T-cell (primary cell): Measurements from ENCODE around the gene ARFGAP2. TPM values are rescaled to one million over a fixed set of nuclear protein-coding genes. Genes with fewer than 3 reads are reported as not detected.

Experiments
- ATAC-seq, 4 experiments: fragments of 200-7000 bp in 3 of 4; fragments of 150-1000 bp in 1 of 4; cut with Tn5 transposase; replicated peaks in 1 of 4; 1 replicate in 3 of 4; 2 replicates in 1 of 4; pipeline ENCODE4 v1.10.0; 2021; ENCODE audit warnings: moderate library complexity in 3 of 4, mild to moderate bottlenecking in 2 of 4, moderate number of reproducible peaks in 1 of 4
- CTCF ChIA-PET, 2 donors: fragments of 300-600 bp; sonication (Branson Sonifier 250); formaldehyde crosslinking; loops; one replicate each; lab custom pipeline; 2022; ENCODE audit warnings: antibody characterized with exemption in 2 of 2; lab: Charles Lee
- POLR2A ChIA-PET, 2 donors: fragments of 300-600 bp; sonication (Branson Sonifier 250); formaldehyde crosslinking; loops; one replicate each; lab custom pipeline; 2022; ENCODE audit warnings: antibody characterized with exemption in 2 of 2; lab: Charles Lee
- DNase-seq, 35 experiments: peaks; one replicate each; pipeline versions ENCODE4 v3.0.0 to v3.0.0-alpha.2; 2013 to 2023
- H3K27ac ChIP-seq: one replicate; pipeline ENCODE4 v1.5.1; 2013; ENCODE audit warnings: low read length
- H3K27me3 ChIP-seq, 2 experiments: replicated peaks in 1 of 2; 1 replicate in 1 of 2; 2 replicates in 1 of 2; pipeline versions ENCODE4 v1.6.1 to v1.7.0; 2013; ENCODE audit warnings: low read length in 1 of 2, mixed read lengths in 1 of 2; ENCODE audit not compliant: control insufficient read depth in 2 of 2, insufficient read depth in 2 of 2; ENCODE audit errors: extremely low read depth in 1 of 2
- H3K36me3 ChIP-seq, 2 donors: 1 replicate in 1 of 2; 2 replicates in 1 of 2; pipeline versions ENCODE4 v1.6.1 to v1.7.0; 2013; ENCODE audit warnings: low read length in 1 of 2; ENCODE audit not compliant: control insufficient read depth in 2 of 2, insufficient read depth in 1 of 2; ENCODE audit errors: extremely low read depth in 1 of 2
- H3K4me1 ChIP-seq, 2 experiments: 1 replicate in 1 of 2; 2 replicates in 1 of 2; pipeline versions ENCODE4 v1.6.1 to v1.7.0; 2013; ENCODE audit warnings: low read length in 2 of 2, mixed read lengths in 1 of 2; ENCODE audit not compliant: insufficient read depth in 2 of 2, control insufficient read depth in 1 of 2; ENCODE audit errors: extremely low read depth in 1 of 2
- H3K4me3 ChIP-seq, 2 donors: 1 replicate in 1 of 2; 2 replicates in 1 of 2; pipeline versions ENCODE4 v1.5.1 to v1.7.0; 2013; ENCODE audit warnings: mild to moderate bottlenecking in 2 of 2, low read length in 1 of 2, moderate library complexity in 1 of 2; ENCODE audit not compliant: control insufficient read depth in 1 of 2; ENCODE audit errors: extremely low read depth in 1 of 2
- H3K9me3 ChIP-seq: 2 replicates; pipeline ENCODE4 v1.7.0; 2013
- H3K27ac Mint-ChIP-seq, 2 donors: one replicate each; pipeline ENCODE4 v1.8.0; 2020 to 2021; ENCODE audit warnings: mild to moderate bottlenecking in 2 of 2, mixed read lengths in 2 of 2
- H3K27me3 Mint-ChIP-seq, 2 donors: one replicate each; pipeline ENCODE4 v1.8.0; 2021 to 2022; ENCODE audit warnings: mixed read lengths in 2 of 2
- H3K36me3 Mint-ChIP-seq: one replicate; pipeline ENCODE4 v1.8.0; 2021; ENCODE audit warnings: mixed read lengths
- H3K4me1 Mint-ChIP-seq, 3 donors: one replicate each; pipeline ENCODE4 v1.8.0; 2020 to 2022; ENCODE audit warnings: mixed read lengths in 3 of 3, mild to moderate bottlenecking in 1 of 3
- H3K4me3 Mint-ChIP-seq, 3 donors: one replicate each; pipeline ENCODE4 v1.8.0; 2020 to 2022; ENCODE audit warnings: mild to moderate bottlenecking in 3 of 3, mixed read lengths in 3 of 3, moderate library complexity in 3 of 3
- H3K9me3 Mint-ChIP-seq, 3 donors: one replicate each; pipeline ENCODE4 v1.8.0; 2020 to 2022; ENCODE audit warnings: mixed read lengths in 3 of 3
- WGBS: methylation state at CpG from one replicate; pipeline ENCODE4 v1.1.5; 2013; ENCODE audit warnings: missing lambda C conversion rate; ENCODE audit not compliant: insufficient coverage; 5-methylcytosine and 5-hydroxymethylcytosine counted together
- total RNA-seq, 35 experiments: library from RNA in 6 of 35; stranded (reverse) in 6 of 35; fragments of 120-200 nt in 1 of 35; gene quantifications; one replicate each; pipeline versions ENCODE4 v1.2.1 to v1.2.4 and lab custom pipeline; 2013 to 2026

The ARFGAP2 gene
- total RNA-seq, 5 donors from 2014 or later (not counting 1 experiment from before 2014, with no cell fraction given) = 145 to 188 (median 160) TPM

DNA sequence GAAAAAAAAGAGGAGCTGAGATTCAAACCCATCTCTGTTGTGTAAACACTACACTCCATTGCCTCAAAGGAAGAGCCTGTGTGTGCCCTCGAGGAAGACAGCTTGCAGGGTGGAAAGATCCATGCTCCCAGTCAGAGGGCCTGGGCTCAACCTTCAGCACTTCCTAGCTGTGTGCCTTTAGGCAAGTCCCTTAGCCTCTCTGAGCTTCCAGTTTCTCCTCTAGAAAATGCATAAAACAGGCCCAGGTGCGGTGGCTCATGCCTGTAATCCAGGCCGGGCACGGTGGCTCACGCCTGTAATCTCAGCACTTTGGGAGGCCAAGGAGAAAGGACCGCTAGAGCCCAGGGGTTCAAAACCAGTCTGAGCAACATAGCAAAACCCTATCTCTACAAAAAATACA, 4.6 kb upstream of the ARFGAP2 start:
- Histone ChIP-seq H3K4me3 (no peak overlapping the region), H3K4me1 (peaks cover 8 to 33% of the 10 kb centered on the region in 2 experiments), H3K27ac (no peak overlapping the region), H3K27me3 (peaks cover 0 to 43% of the 10 kb centered on the region in 2 experiments), H3K36me3 (no peaks in the 10 kb centered on the region), H3K9me3 (no peaks in the 10 kb centered on the region)
- Mint-ChIP-seq H3K27me3 (peaks cover 5 to 22% of the 10 kb centered on the region in 2 donors), H3K4me3 (no peak overlapping the region), H3K36me3 (no peaks in the 10 kb centered on the region), H3K27ac (no peak overlapping the region), H3K4me1 (peaks cover 11 to 20% (median 14%) of the 10 kb centered on the region in 3 donors), H3K9me3 (no peaks in the 10 kb centered on the region)
- 81% methylated on average over 4 of the region's 6 CpGs for WGBS
- DNase-seq (no peak), ATAC-seq (no peak)
- ChIA-PET POLR2A (interaction anchor here in 1 of 2 donors (0.7 kb wide), 1 partner anchor 33 kb away, joined by 3 read pairs; no protein-coding TSS in a partner anchor), CTCF (interaction anchor here (0.6 to 0.8 kb wide), 4 partner anchors 16 to 602 kb away, joined by 3 to 6 read pairs (median 3); no protein-coding TSS in a partner anchor)

- H3K27ac Mint-ChIP-seq = no peak overlapping the region
- ATAC-seq (no peak), DNase-seq (no peak)
- no peaks in the 10 kb centered on the region for H3K9me3 Mint-ChIP-seq
- 91% methylated on average over 32 of the region's 35 CpGs for WGBS
- H3K27me3 Mint-ChIP-seq = peaks cover 5 to 22% of the 10 kb centered on the region in 2 donors
- Histone ChIP-seq H3K4me1 (peaks cover 14 to 36% of the 10 kb centered on the region in 2 experiments), H3K9me3 (no peaks in the 10 kb centered on the region), H3K27me3 (peaks cover 0 to 36% of the 10 kb centered on the region in 2 experiments), H3K27ac (no peak overlapping the region), H3K4me3 (no peak overlapping the region), H3K36me3 (peaks cover 0 to under 1% of the 10 kb centered on the region in 2 donors)
- POLR2A ChIA-PET = interaction anchor here in 1 of 2 donors (0.6 kb wide), 1 partner anchor 115 kb away, joined by 5 read pairs; no protein-coding TSS in a partner anchor
- no peaks in the 10 kb centered on the region for H3K36me3 Mint-ChIP-seq
- peaks cover 20 to 31% (median 24%) of the 10 kb centered on the region in 3 donors for H3K4me1 Mint-ChIP-seq
- no peak overlapping the region for H3K4me3 Mint-ChIP-seq
- CTCF ChIA-PET = no interaction called here
Measured at GRCh38 chr11:47180006-47180787, 3.5 kb upstream of the ARFGAP2 start.

GRCh38 chr11:47179655-47179991, 2.9 kb upstream of the ARFGAP2 start:
- peaks cover 0 to 30% of the 10 kb centered on the region in 2 experiments for H3K27me3 ChIP-seq
- H3K4me1 ChIP-seq = peaks cover 14 to 39% of the 10 kb centered on the region in 2 experiments
- no peak overlapping the region for H3K4me3 Mint-ChIP-seq
- H3K9me3 ChIP-seq = no peaks in the 10 kb centered on the region
- H3K4me3 ChIP-seq = no peak overlapping the region
- H3K9me3 Mint-ChIP-seq = no peaks in the 10 kb centered on the region
- ATAC-seq (no peak), DNase-seq (peak in 14 of 35 experiments; percentile 12 to 58 (median 32))
- H3K36me3 ChIP-seq = peaks cover 0 to 6% of the 10 kb centered on the region in 2 donors
- H3K27ac Mint-ChIP-seq = peak overlapping the region; percentile 39 to 67
- peaks cover 5 to 19% of the 10 kb centered on the region in 2 donors for H3K27me3 Mint-ChIP-seq
- no peak overlapping the region for H3K27ac ChIP-seq
- no CpG with 5 or more reads among the region's 1 CpG for WGBS
- H3K4me1 Mint-ChIP-seq = peaks cover 25 to 34% (median 28%) of the 10 kb centered on the region in 3 donors
- no peaks in the 10 kb centered on the region for H3K36me3 Mint-ChIP-seq
- POLR2A ChIA-PET = interaction anchor here in 1 of 2 donors (0.6 kb wide), 1 partner anchor 115 kb away, joined by 5 read pairs; no protein-coding TSS in a partner anchor
- CTCF ChIA-PET = no interaction called here

DNA sequence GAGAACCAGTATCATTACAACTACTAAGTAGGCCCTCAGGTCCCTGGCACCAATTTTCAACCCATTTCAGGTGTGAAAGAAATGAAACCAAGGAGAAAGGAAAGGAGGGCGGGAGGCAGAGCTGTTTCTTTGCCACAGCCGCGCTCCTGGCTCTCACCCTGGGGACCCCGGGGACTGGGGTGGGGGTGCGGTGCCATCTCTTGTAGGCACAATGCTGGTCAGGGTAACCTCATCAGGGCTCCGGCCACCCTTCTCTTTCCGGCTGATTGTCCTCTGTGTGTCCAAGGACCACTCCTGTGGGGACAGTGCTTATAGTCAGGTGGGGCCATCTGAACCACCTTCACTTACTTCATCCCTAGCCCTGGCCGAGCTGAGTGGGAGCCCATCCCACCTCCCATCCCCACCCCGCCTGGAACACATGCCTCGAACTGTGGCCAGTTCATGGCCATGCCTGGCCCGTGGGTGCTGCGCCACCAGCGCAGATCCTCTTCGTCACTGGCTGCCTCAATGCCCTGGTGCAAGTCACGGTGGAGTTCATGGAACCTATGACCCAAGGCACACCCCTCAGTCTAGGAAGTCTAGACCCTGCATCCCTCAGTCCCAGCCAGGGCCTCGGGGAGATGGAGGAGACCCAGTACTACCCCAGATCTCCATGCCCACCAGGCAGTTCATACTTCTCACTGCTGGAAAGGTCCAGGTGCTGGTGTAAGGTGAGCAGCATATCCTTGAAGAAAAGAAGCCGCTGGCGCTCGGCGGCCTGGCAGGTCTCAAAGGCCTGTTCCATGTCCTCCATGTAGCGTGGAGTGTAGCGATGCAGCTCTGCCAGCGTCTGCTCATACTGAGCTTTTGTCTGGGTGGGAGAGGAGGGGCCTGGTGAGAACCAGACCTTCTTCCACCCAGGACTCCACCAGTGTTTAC, 2.3 kb upstream of the ARFGAP2 start:
- ChIA-PET POLR2A (interaction anchor here (0.6 to 1.2 kb wide), 2 partner anchors 35 to 587 kb away, joined by 3 to 4 read pairs; partner anchors contain the start of gene DDB2 (in 1 of the 2)), CTCF (interaction anchor here in 1 of 2 donors (0.6 to 1.8 kb wide), 4 partner anchors 8 to 80 kb away, joined by 3 to 7 read pairs (median 4); partner anchors contain the start of gene DDB2)
- no peaks in the 10 kb centered on the region for H3K9me3 Mint-ChIP-seq
- no peak overlapping the region for H3K4me3 ChIP-seq
- peaks cover 0 to 9% of the 10 kb centered on the region in 2 donors for H3K36me3 ChIP-seq
- H3K27ac ChIP-seq = peak overlapping the region; percentile 98
- no peak for DNase-seq
- ATAC-seq = no peak
- peaks cover 1 to 14% of the 10 kb centered on the region in 2 donors for H3K27me3 Mint-ChIP-seq
- no peak overlapping the region for H3K4me3 Mint-ChIP-seq
- WGBS = 96% methylated on average over 8 of the region's 23 CpGs
- H3K27me3 ChIP-seq = peaks cover 0 to 24% of the 10 kb centered on the region in 2 experiments
- peaks cover 14 to 41% of the 10 kb centered on the region in 2 experiments for H3K4me1 ChIP-seq
- peaks cover under 1% of the 10 kb centered on the region for H3K36me3 Mint-ChIP-seq
- no peaks in the 10 kb centered on the region for H3K9me3 ChIP-seq
- H3K27ac Mint-ChIP-seq = peak overlapping the region; percentile 80 to 100
- peaks cover 27 to 35% (median 29%) of the 10 kb centered on the region in 3 donors for H3K4me1 Mint-ChIP-seq

DNA sequence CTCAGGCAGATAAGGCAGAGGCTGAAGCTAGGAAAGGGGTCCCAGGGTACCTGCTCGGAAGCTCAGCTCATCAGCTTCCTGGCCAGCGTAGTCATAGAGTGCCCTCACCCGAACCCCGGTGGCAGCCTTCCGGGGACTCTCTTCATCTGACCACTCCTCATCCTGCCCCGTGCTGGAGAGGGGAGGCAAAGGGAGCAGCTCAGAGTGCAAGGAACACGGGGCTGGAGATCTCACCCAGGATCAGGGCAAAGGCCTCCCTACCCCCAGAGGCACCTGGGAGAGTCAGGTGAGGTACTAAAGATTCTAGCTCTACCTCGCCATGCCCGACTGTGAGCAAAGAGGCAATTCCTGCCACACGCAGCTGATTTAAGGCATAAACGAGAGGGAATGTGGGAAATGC, 1.6 kb upstream of the ARFGAP2 start:
- no peak overlapping the region for H3K4me3 Mint-ChIP-seq
- ChIA-PET POLR2A (interaction anchor here in 1 of 2 donors (0.6 to 1.2 kb wide), 2 partner anchors 36 to 124 kb away, joined by 4 to 6 read pairs; partner anchors contain the start of gene DDB2), CTCF (interaction anchor here (0.6 to 1.8 kb wide), 8 partner anchors 9 to 275 kb away, joined by 3 to 7 read pairs (median 4); partner anchors contain the start of genes DDB2 (in 1 of the 2) and PACSIN3 (in 1 of the 2))
- H3K9me3 Mint-ChIP-seq = no peaks in the 10 kb centered on the region
- WGBS = no CpG with 5 or more reads among the region's 11 CpGs
- no peak for DNase-seq
- Histone ChIP-seq H3K27me3 (peaks cover 0 to 17% of the 10 kb centered on the region in 2 experiments), H3K4me1 (peaks cover 14 to 46% of the 10 kb centered on the region in 2 experiments), H3K27ac (peak overlapping the region; percentile 98), H3K36me3 (peaks cover 0 to 16% of the 10 kb centered on the region in 2 donors), H3K9me3 (no peaks in the 10 kb centered on the region), H3K4me3 (no peak overlapping the region)
- H3K4me1 Mint-ChIP-seq = peaks cover 33 to 42% (median 36%) of the 10 kb centered on the region in 3 donors
- ATAC-seq = no peak
- peak overlapping the region; percentile 99 to 100 for H3K27ac Mint-ChIP-seq
- peaks cover 4% of the 10 kb centered on the region for H3K36me3 Mint-ChIP-seq
- H3K27me3 Mint-ChIP-seq = peaks cover 0 to 7% of the 10 kb centered on the region in 2 donors
